ENCODE results near the gene FAM193B. TPM values are rescaled to one million over a fixed set of nuclear protein-coding genes. Genes with fewer than 3 reads are reported as not detected.
A peak's percentile ranks its signal among the peaks of the same experiment; 100 is the strongest.

Gene FAM193B
- total and polyA plus RNA-seq, 4 donors = 14.3 to 31.8 (median 15.8) TPM

DNA sequence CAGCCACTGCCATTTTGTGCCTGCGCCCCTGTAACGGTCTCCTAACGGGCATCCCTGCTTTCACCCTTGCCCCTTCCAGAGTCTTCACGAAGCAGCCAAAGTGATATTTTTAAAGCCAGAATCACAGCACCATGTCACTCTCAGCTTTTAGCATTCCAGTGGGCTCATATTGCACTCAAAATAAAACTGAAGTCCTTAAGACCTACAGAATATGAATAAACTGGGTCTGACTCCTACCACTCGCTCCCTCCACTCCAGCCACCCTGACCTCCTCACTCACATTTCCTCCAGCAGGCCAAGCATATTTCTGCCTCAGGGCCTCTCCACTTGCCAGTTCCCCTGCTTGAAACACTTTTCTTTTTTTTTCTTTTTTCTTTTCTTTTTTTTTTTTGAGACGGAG, 54.5 kb downstream of the FAM193B start:
- DNase-seq (ENCODE audit: low spot score) = no peak
- WGBS = 84% methylated on average over 6 of the region's 6 CpGs
- TF ChIP-seq MAX (IDR thresholded peaks at IDR 0.05) (no peak), SP1 (IDR thresholded peaks at IDR 0.05) (no peak), NR2F2 (IDR thresholded peaks at IDR 0.05) (no peak), YY1 (IDR thresholded peaks at IDR 0.05) (no peak), JUND (IDR thresholded peaks at IDR 0.05) (no peak), HNF4A (conservative IDR thresholded peaks at IDR 0.05) (no peak), ATF3 (IDR thresholded peaks at IDR 0.05) (no peak), RAD21 (IDR thresholded peaks at IDR 0.05) (no peak), EGR1 (IDR thresholded peaks at IDR 0.05; ENCODE audit: low read depth in 2 of 2) (no peak), GABPA (IDR thresholded peaks at IDR 0.05 in 1 of 2, conservative IDR thresholded peaks at IDR 0.05 in 1 of 2) (no peak), TAF1 (conservative IDR thresholded peaks at IDR 0.05) (no peak)
- TF ChIP-seq, protein P1, sequence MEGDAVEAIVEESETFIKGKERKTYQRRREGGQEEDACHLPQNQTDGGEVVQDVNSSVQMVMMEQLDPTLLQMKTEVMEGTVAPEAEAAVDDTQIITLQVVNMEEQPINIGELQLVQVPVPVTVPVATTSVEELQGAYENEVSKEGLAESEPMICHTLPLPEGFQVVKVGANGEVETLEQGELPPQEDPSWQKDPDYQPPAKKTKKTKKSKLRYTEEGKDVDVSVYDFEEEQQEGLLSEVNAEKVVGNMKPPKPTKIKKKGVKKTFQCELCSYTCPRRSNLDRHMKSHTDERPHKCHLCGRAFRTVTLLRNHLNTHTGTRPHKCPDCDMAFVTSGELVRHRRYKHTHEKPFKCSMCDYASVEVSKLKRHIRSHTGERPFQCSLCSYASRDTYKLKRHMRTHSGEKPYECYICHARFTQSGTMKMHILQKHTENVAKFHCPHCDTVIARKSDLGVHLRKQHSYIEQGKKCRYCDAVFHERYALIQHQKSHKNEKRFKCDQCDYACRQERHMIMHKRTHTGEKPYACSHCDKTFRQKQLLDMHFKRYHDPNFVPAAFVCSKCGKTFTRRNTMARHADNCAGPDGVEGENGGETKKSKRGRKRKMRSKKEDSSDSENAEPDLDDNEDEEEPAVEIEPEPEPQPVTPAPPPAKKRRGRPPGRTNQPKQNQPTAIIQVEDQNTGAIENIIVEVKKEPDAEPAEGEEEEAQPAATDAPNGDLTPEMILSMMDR (IDR thresholded peaks at IDR 0.05; ENCODE audit: low read depth, low read length, missing input control) = no peak
- Histone ChIP-seq H3K9me3 (ENCODE audit: control insufficient read depth in 4 of 4, low read length in 3 of 4) (no peaks in the 10 kb centered on the region), H3K36me3 (ENCODE audit: control insufficient read depth in 4 of 4, insufficient read depth in 3 of 4, low read depth in 1 of 4, low read length in 3 of 4) (no peaks in the 10 kb centered on the region), H3K4me1 (ENCODE audit: control insufficient read depth in 4 of 4, insufficient read depth in 4 of 4, low read length in 3 of 4) (peaks cover 0 to 20% (median 9%) of the 10 kb centered on the region in 4 donors), H3K27ac (ENCODE audit: low read depth in 1 of 2, low read length in 2 of 2) (no peak overlapping the region), H3K27me3 (ENCODE audit: control insufficient read depth in 4 of 4, insufficient read depth in 4 of 4, low read length in 3 of 4) (no peaks in the 10 kb centered on the region), H3K4me3 (ENCODE audit: low read depth in 1 of 3, low read length in 3 of 3) (no peak overlapping the region), H3K9ac (ENCODE audit: low read depth in 1 of 2, low read length in 2 of 2) (no peak overlapping the region)

DNA sequence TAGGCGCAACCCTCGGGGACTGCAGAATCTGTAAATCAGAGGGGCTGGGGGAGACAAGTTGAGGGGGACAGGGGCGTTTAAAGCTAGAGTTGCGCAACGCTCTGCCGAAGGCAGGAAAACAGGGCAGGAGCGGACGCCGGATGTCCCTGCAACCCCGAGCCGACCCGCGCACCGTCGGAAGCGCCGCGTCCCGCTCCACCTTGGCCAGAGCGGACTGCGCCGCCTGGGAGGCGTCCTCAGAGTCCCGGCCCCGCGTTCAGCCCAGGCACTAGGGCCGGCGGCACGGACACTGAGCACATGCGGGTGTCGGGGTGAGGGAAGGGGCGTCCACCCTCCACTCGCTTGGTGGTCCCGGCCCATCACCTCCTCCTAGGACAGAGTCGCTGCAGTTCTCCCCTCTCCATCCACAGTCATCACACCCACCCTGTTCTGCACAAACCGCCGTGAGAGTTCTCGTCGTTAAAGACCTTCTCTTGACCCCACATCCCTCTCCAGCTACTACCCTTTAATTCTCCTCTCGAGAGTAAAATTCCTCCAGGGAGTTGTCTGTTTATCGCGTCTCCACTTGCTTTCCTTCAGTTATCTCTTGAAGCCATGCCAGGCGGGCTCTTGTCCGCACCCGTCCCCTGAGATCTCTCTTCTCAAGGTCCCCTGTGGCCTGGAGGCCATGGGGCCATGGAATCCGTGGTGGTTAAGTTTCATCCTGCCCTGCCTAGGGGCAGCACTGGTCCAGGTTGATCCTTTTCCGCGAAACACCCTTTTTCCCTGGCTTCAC, 56.2 kb downstream of the FAM193B start:
- Histone ChIP-seq H3K9ac (ENCODE audit: low read depth in 1 of 2, low read length in 2 of 2) (no peak overlapping the region), H3K27ac (ENCODE audit: low read depth in 1 of 2, low read length in 2 of 2) (peak overlapping the region in 1 of 2 donors; percentile 3), H3K36me3 (ENCODE audit: control insufficient read depth in 4 of 4, insufficient read depth in 3 of 4, low read depth in 1 of 4, low read length in 3 of 4) (no peaks in the 10 kb centered on the region), H3K27me3 (ENCODE audit: control insufficient read depth in 4 of 4, insufficient read depth in 4 of 4, low read length in 3 of 4) (no peaks in the 10 kb centered on the region), H3K4me1 (ENCODE audit: control insufficient read depth in 4 of 4, insufficient read depth in 4 of 4, low read length in 3 of 4) (peaks cover 0 to 20% (median 9%) of the 10 kb centered on the region in 4 donors), H3K9me3 (ENCODE audit: control insufficient read depth in 4 of 4, low read length in 3 of 4) (no peaks in the 10 kb centered on the region), H3K4me3 (ENCODE audit: low read depth in 1 of 3, low read length in 3 of 3) (peak overlapping the region; percentile 8 to 59 (median 23))
- peak; percentile 65 for DNase-seq (ENCODE audit: low spot score)
- TF ChIP-seq FOXA1 (IDR thresholded peaks at IDR 0.05) (no peak), RAD21 (IDR thresholded peaks at IDR 0.05) (no peak), HNF4G (IDR thresholded peaks at IDR 0.05) (no peak), EGR1 (IDR thresholded peaks at IDR 0.05; ENCODE audit: low read depth in 2 of 2) (no peak), REST (IDR thresholded peaks at IDR 0.05) (no peak), NR2F2 (IDR thresholded peaks at IDR 0.05) (peak; percentile 40), FOXA2 (IDR thresholded peaks at IDR 0.05) (no peak)
- TF ChIP-seq, protein P2, sequence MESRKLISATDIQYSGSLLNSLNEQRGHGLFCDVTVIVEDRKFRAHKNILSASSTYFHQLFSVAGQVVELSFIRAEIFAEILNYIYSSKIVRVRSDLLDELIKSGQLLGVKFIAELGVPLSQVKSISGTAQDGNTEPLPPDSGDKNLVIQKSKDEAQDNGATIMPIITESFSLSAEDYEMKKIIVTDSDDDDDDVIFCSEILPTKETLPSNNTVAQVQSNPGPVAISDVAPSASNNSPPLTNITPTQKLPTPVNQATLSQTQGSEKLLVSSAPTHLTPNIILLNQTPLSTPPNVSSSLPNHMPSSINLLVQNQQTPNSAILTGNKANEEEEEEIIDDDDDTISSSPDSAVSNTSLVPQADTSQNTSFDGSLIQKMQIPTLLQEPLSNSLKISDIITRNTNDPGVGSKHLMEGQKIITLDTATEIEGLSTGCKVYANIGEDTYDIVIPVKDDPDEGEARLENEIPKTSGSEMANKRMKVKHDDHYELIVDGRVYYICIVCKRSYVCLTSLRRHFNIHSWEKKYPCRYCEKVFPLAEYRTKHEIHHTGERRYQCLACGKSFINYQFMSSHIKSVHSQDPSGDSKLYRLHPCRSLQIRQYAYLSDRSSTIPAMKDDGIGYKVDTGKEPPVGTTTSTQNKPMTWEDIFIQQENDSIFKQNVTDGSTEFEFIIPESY (IDR thresholded peaks at IDR 0.05) = no peak
- 17% methylated on average over 48 of the region's 48 CpGs for WGBS
